Osteocyte (in vitro differentiated cells): ENCODE data around the gene SLC39A9. TPM values are rescaled to one million over a fixed set of nuclear protein-coding genes. Genes with fewer than 3 reads are reported as not detected.

Experiments used
- DNase-seq: peaks from one replicate; pipeline ENCODE4 v3.0.0; 2021; ENCODE audit warnings: mixed read lengths; ENCODE audit not compliant: unreplicated experiment; ENCODE audit errors: extremely low spot score
- H3K27ac Mint-ChIP-seq: one replicate; pipeline ENCODE4 v1.8.0; 2021; ENCODE audit warnings: mild to moderate bottlenecking, mixed read lengths; ENCODE audit not compliant: unreplicated experiment
- H3K27me3 Mint-ChIP-seq: one replicate; pipeline ENCODE4 v1.8.0; 2021; ENCODE audit warnings: mixed read lengths; ENCODE audit not compliant: unreplicated experiment
- H3K36me3 Mint-ChIP-seq: one replicate; pipeline ENCODE4 v1.8.0; 2021; ENCODE audit warnings: mixed read lengths; ENCODE audit not compliant: unreplicated experiment
- H3K4me1 Mint-ChIP-seq: one replicate; pipeline ENCODE4 v1.8.0; 2021; ENCODE audit warnings: mixed read lengths; ENCODE audit not compliant: unreplicated experiment
- H3K4me3 Mint-ChIP-seq: one replicate; pipeline ENCODE4 v1.8.0; 2021; ENCODE audit warnings: mild to moderate bottlenecking, moderate library complexity, mixed read lengths; ENCODE audit not compliant: unreplicated experiment
- H3K9me3 Mint-ChIP-seq: one replicate; pipeline ENCODE4 v1.8.0; 2021; ENCODE audit warnings: mixed read lengths; ENCODE audit not compliant: unreplicated experiment
- total RNA-seq: library from RNA; stranded (reverse); gene quantifications from 2 replicates; pipeline ENCODE4 v1.2.1, GENCODE V29; 2021
- TF ChIP-seq, protein P1 (sequence below): fragments of 200-600 bp; sonication (generic); IDR thresholded peaks from 2 replicates; pipeline ENCODE4 v1.5.0; 2021; ENCODE audit warnings: antibody characterized with exemption, mild to moderate bottlenecking, moderate library complexity

SLC39A9 gene
- total RNA-seq, 1 donor from 2014 or later, result 72.8 TPM

- H3K4me1 Mint-ChIP-seq, result peaks cover 3% of the 10 kb centered on the region
- TF ChIP-seq, protein P1, sequence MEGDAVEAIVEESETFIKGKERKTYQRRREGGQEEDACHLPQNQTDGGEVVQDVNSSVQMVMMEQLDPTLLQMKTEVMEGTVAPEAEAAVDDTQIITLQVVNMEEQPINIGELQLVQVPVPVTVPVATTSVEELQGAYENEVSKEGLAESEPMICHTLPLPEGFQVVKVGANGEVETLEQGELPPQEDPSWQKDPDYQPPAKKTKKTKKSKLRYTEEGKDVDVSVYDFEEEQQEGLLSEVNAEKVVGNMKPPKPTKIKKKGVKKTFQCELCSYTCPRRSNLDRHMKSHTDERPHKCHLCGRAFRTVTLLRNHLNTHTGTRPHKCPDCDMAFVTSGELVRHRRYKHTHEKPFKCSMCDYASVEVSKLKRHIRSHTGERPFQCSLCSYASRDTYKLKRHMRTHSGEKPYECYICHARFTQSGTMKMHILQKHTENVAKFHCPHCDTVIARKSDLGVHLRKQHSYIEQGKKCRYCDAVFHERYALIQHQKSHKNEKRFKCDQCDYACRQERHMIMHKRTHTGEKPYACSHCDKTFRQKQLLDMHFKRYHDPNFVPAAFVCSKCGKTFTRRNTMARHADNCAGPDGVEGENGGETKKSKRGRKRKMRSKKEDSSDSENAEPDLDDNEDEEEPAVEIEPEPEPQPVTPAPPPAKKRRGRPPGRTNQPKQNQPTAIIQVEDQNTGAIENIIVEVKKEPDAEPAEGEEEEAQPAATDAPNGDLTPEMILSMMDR, result no peak
- H3K27ac Mint-ChIP-seq, result no peak overlapping the region
- DNase-seq, result no peak
- no peak overlapping the region for H3K4me3 Mint-ChIP-seq
- no peaks in the 10 kb centered on the region for H3K9me3 Mint-ChIP-seq
- H3K27me3 Mint-ChIP-seq, result peaks cover 22% of the 10 kb centered on the region
- no peaks in the 10 kb centered on the region for H3K36me3 Mint-ChIP-seq
These were observed 100.9 kb downstream of the SLC39A9 start for GRCh38 chr14:69499436-69499835.

GRCh38 chr14:69500096-69500495, 101.6 kb downstream of the SLC39A9 start:
- Mint-ChIP-seq H3K9me3 (no peaks in the 10 kb centered on the region), H3K4me3 (no peak overlapping the region), H3K27ac (no peak overlapping the region), H3K27me3 (peaks cover 18% of the 10 kb centered on the region), H3K36me3 (no peaks in the 10 kb centered on the region), H3K4me1 (peaks cover 3% of the 10 kb centered on the region)
- no peak for DNase-seq
- TF ChIP-seq, protein P1, result no peak

GRCh38 chr14:69500736-69501135, 102.2 kb downstream of the SLC39A9 start:
- TF ChIP-seq, protein P1, result no peak
- H3K36me3 Mint-ChIP-seq, result no peaks in the 10 kb centered on the region
- DNase-seq, result no peak
- peaks cover 3% of the 10 kb centered on the region for H3K4me1 Mint-ChIP-seq
- H3K9me3 Mint-ChIP-seq, result no peaks in the 10 kb centered on the region
- H3K27me3 Mint-ChIP-seq, result peaks cover 15% of the 10 kb centered on the region
- H3K27ac Mint-ChIP-seq, result no peak overlapping the region
- H3K4me3 Mint-ChIP-seq, result no peak overlapping the region

GRCh38 chr14:69501423-69501838, 102.9 kb downstream of the SLC39A9 start:
- no peak overlapping the region for H3K27ac Mint-ChIP-seq
- H3K4me3 Mint-ChIP-seq, result no peak overlapping the region
- no peaks in the 10 kb centered on the region for H3K9me3 Mint-ChIP-seq
- no peak for DNase-seq
- H3K27me3 Mint-ChIP-seq, result peaks cover 19% of the 10 kb centered on the region
- TF ChIP-seq, protein P1, result no peak
- no peaks in the 10 kb centered on the region for H3K36me3 Mint-ChIP-seq
- H3K4me1 Mint-ChIP-seq, result peaks cover 3% of the 10 kb centered on the region

DNA sequence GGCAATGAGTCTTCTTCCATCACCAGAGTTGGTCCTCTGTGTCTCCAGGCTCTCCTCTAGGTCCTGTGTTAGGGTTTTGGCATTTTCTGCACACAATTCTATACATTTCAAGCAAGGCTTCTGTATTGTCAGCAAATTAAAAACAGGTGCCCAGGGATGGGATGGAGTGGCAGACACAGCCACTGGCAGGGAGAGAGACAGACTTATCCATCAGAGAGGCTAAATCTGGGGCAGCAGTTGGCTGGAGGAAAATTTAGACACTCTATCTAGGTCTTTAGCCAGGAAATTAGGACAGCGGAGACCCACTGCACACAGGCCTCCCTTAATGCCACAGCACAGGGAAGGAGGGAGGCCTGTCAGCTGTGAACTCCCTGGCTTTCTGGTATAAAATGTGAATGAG, 106.3 kb downstream of the SLC39A9 start:
- Mint-ChIP-seq H3K9me3 (no peaks in the 10 kb centered on the region), H3K4me3 (no peak overlapping the region), H3K36me3 (no peaks in the 10 kb centered on the region), H3K4me1 (peaks cover 3% of the 10 kb centered on the region), H3K27me3 (peaks cover 32% of the 10 kb centered on the region), H3K27ac (no peak overlapping the region)
- TF ChIP-seq, protein P1, result no peak
- DNase-seq, result no peak
